Measurements from ENCODE around the gene CDH4. TPM values are rescaled to one million over a fixed set of nuclear protein-coding genes. Genes with fewer than 3 reads are reported as not detected.

The CDH4 gene
- total and polyA plus RNA-seq, 3 experiments from 2014 or later: 0.22 TPM; not detected in 2

GRCh38 chr20:61493798-61494305 lies 241.8 kb downstream of the CDH4 start:
- H3K4me1 Mint-ChIP-seq: no peaks in the 10 kb centered on the region
- H3K36me3 ChIP-seq (ENCODE audit: insufficient read depth, low read length): no peaks in the 10 kb centered on the region
- POLR2A ChIA-PET: no interaction called here
- H3K4me3 Mint-ChIP-seq: no peak overlapping the region
- peaks cover 0 to 5% (median 2%) of the 10 kb centered on the region in 5 donors for H3K9me3 Mint-ChIP-seq
- no peaks in the 10 kb centered on the region for H3K36me3 Mint-ChIP-seq
- CTCF ChIA-PET: no interaction called here
- DNase-seq: no peak
- H3K27me3 Mint-ChIP-seq: peaks cover 3 to 5% of the 10 kb centered on the region in 2 donors
- no peaks in the 10 kb centered on the region for H3K4me1 ChIP-seq (ENCODE audit: insufficient read depth, low read length)
- H3K27ac Mint-ChIP-seq: no peak overlapping the region
- H3K9me3 ChIP-seq (ENCODE audit: low read length): no peaks in the 10 kb centered on the region
- no peaks in the 10 kb centered on the region for H3K27me3 ChIP-seq (ENCODE audit: insufficient read depth, low read length, poor library complexity, severe bottlenecking)
- H3K27ac ChIP-seq (ENCODE audit: low read depth, low read length): no peak overlapping the region
- H3K4me3 ChIP-seq (ENCODE audit: low read length): no peak overlapping the region

DNA sequence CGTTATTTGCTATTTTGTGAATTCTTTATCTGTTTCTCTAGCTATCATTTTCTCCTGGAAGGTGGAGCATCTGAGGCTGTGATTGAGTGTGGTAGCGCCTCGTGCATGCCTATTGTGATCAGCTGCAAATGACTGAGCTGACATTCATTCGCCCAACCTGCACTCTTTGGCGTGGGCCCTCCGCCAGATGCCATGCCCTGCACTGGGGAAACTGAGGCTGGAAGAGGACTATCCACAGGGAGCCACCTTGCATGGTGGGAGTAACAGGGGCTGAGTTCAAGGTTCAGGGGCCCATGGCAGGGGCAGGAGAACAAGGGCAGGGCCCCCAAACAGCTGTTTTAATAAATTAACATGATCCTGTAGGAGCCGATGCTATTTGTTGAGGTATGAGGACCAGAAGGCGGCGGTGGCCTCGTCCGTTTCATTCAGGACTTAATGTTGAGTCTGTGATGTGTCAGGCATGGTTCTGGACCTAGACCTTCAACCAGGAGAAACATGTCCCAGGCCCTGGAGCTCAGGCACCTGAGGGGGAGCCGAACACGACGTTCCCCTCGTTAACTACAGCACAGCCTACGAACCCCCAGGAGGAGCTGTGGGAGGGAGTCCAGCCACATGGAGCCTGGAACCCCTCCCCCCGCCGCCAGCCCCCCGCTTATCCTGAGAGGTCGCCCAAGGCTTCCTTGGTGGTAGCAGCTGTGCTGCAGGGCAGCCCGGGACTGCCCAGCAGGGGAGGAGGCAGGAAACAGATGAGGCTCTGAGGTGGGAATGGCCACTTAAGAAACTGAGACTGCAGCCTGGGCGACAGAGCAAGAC lies 242.9 kb downstream of the CDH4 start:
- Mint-ChIP-seq H3K4me1 (no peaks in the 10 kb centered on the region), H3K27ac (no peak overlapping the region), H3K9me3 (peaks cover 0 to 5% (median 0%) of the 10 kb centered on the region in 5 donors), H3K27me3 (peaks cover 3 to 5% of the 10 kb centered on the region in 2 donors), H3K4me3 (no peak overlapping the region), H3K36me3 (no peaks in the 10 kb centered on the region)
- Histone ChIP-seq H3K36me3 (ENCODE audit: insufficient read depth, low read length) (no peaks in the 10 kb centered on the region), H3K4me3 (ENCODE audit: low read length) (no peak overlapping the region), H3K4me1 (ENCODE audit: insufficient read depth, low read length) (no peaks in the 10 kb centered on the region), H3K9me3 (ENCODE audit: low read length) (no peaks in the 10 kb centered on the region), H3K27me3 (ENCODE audit: insufficient read depth, low read length, poor library complexity, severe bottlenecking) (no peaks in the 10 kb centered on the region), H3K27ac (ENCODE audit: low read depth, low read length) (no peak overlapping the region)
- DNase-seq: no peak
- ChIA-PET POLR2A (no interaction called here), CTCF (no interaction called here)

GRCh38 chr20:61497029-61497627 lies 245.1 kb downstream of the CDH4 start:
- H3K4me3 ChIP-seq (ENCODE audit: low read length): no peak overlapping the region
- H3K27me3 Mint-ChIP-seq: peaks cover 3 to 5% of the 10 kb centered on the region in 2 donors
- H3K4me1 ChIP-seq (ENCODE audit: insufficient read depth, low read length): no peaks in the 10 kb centered on the region
- no peak for DNase-seq
- no peak overlapping the region for H3K27ac ChIP-seq (ENCODE audit: low read depth, low read length)
- no peaks in the 10 kb centered on the region for H3K27me3 ChIP-seq (ENCODE audit: insufficient read depth, low read length, poor library complexity, severe bottlenecking)
- H3K4me3 Mint-ChIP-seq: no peak overlapping the region
- CTCF ChIA-PET: no interaction called here
- no peaks in the 10 kb centered on the region for H3K9me3 ChIP-seq (ENCODE audit: low read length)
- no peaks in the 10 kb centered on the region for H3K36me3 Mint-ChIP-seq
- H3K36me3 ChIP-seq (ENCODE audit: insufficient read depth, low read length): no peaks in the 10 kb centered on the region
- H3K4me1 Mint-ChIP-seq: no peaks in the 10 kb centered on the region
- POLR2A ChIA-PET: no interaction called here
- no peak overlapping the region for H3K27ac Mint-ChIP-seq
- peaks cover 0 to 5% (median 2%) of the 10 kb centered on the region in 5 donors for H3K9me3 Mint-ChIP-seq

- Mint-ChIP-seq H3K4me3 (no peak overlapping the region), H3K9me3 (peaks cover 0 to 3% (median 0%) of the 10 kb centered on the region in 5 donors), H3K4me1 (no peaks in the 10 kb centered on the region), H3K27ac (no peak overlapping the region), H3K27me3 (peaks cover 3 to 5% of the 10 kb centered on the region in 2 donors), H3K36me3 (no peaks in the 10 kb centered on the region)
- no peak for DNase-seq
- ChIA-PET POLR2A (no interaction called here), CTCF (no interaction called here)
- Histone ChIP-seq H3K4me3 (ENCODE audit: low read length) (no peak overlapping the region), H3K27ac (ENCODE audit: low read depth, low read length) (no peak overlapping the region), H3K9me3 (ENCODE audit: low read length) (no peaks in the 10 kb centered on the region), H3K36me3 (ENCODE audit: insufficient read depth, low read length) (no peaks in the 10 kb centered on the region), H3K4me1 (ENCODE audit: insufficient read depth, low read length) (no peaks in the 10 kb centered on the region), H3K27me3 (ENCODE audit: insufficient read depth, low read length, poor library complexity, severe bottlenecking) (no peaks in the 10 kb centered on the region)
Measured at GRCh38 chr20:61499859-61500554, 247.9 kb downstream of the CDH4 start.

DNA sequence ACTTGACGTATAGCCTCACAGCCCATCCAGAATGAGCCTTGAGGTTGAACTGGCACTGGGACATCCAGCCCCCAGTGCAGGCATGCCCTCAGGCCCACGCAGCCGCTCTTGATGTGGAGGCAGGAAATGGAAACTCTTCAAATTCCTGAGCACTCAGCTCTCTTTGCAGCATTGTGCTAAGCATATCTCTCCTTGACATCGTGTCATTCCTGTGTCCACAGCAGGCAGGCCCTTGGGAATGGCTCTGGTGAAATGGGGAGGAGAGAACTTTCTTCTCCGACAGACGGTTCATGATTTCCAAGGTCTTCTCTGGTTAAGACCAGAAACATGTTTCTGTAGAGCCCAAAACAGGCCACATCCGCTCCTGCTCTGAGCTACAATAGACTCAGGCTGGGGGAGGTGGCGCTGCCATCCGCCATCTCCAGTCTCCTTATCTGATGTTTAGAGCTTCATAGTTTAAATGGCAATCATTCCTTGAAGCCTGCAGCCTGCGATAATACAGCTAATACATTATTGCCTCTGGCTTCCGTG lies 248.8 kb downstream of the CDH4 start:
- H3K9me3 ChIP-seq (ENCODE audit: low read length): no peaks in the 10 kb centered on the region
- H3K4me1 Mint-ChIP-seq: no peaks in the 10 kb centered on the region
- H3K27ac ChIP-seq (ENCODE audit: low read depth, low read length): no peak overlapping the region
- H3K36me3 Mint-ChIP-seq: no peaks in the 10 kb centered on the region
- peak overlapping the region in 1 of 7 donors; percentile 0 for H3K4me3 Mint-ChIP-seq
- no peaks in the 10 kb centered on the region for H3K4me1 ChIP-seq (ENCODE audit: insufficient read depth, low read length)
- no peaks in the 10 kb centered on the region for H3K27me3 ChIP-seq (ENCODE audit: insufficient read depth, low read length, poor library complexity, severe bottlenecking)
- ChIA-PET CTCF (no interaction called here), POLR2A (no interaction called here)
- no peak for DNase-seq
- no peak overlapping the region for H3K4me3 ChIP-seq (ENCODE audit: low read length)
- peaks cover 0 to 3% (median 0%) of the 10 kb centered on the region in 5 donors for H3K9me3 Mint-ChIP-seq
- H3K27me3 Mint-ChIP-seq: peaks cover 3 to 5% of the 10 kb centered on the region in 2 donors
- no peaks in the 10 kb centered on the region for H3K36me3 ChIP-seq (ENCODE audit: insufficient read depth, low read length)
- H3K27ac Mint-ChIP-seq: no peak overlapping the region

- no peaks in the 10 kb centered on the region for H3K9me3 ChIP-seq (ENCODE audit: low read length)
- ChIA-PET POLR2A (no interaction called here), CTCF (no interaction called here)
- DNase-seq: no peak
- H3K4me3 Mint-ChIP-seq: no peak overlapping the region
- no peaks in the 10 kb centered on the region for H3K4me1 Mint-ChIP-seq
- no peaks in the 10 kb centered on the region for H3K27me3 ChIP-seq (ENCODE audit: insufficient read depth, low read length, poor library complexity, severe bottlenecking)
- H3K4me1 ChIP-seq (ENCODE audit: insufficient read depth, low read length): no peaks in the 10 kb centered on the region
- H3K9me3 Mint-ChIP-seq: peaks cover 0 to 3% (median 0%) of the 10 kb centered on the region in 5 donors
- no peaks in the 10 kb centered on the region for H3K36me3 Mint-ChIP-seq
- no peak overlapping the region for H3K4me3 ChIP-seq (ENCODE audit: low read length)
- H3K27ac ChIP-seq (ENCODE audit: low read depth, low read length): no peak overlapping the region
- peaks cover 2 to 3% of the 10 kb centered on the region in 2 donors for H3K27me3 Mint-ChIP-seq
- no peak overlapping the region for H3K27ac Mint-ChIP-seq
- H3K36me3 ChIP-seq (ENCODE audit: insufficient read depth, low read length): no peaks in the 10 kb centered on the region
Measured at GRCh38 chr20:61502433-61502832, 250.4 kb downstream of the CDH4 start.

- Histone ChIP-seq H3K36me3 (ENCODE audit: insufficient read depth, low read length) (no peaks in the 10 kb centered on the region), H3K9me3 (ENCODE audit: low read length) (no peaks in the 10 kb centered on the region), H3K27me3 (ENCODE audit: insufficient read depth, low read length, poor library complexity, severe bottlenecking) (no peaks in the 10 kb centered on the region), H3K4me3 (ENCODE audit: low read length) (no peak overlapping the region), H3K4me1 (ENCODE audit: insufficient read depth, low read length) (no peaks in the 10 kb centered on the region), H3K27ac (ENCODE audit: low read depth, low read length) (no peak overlapping the region)
- peaks cover 2 to 3% of the 10 kb centered on the region in 2 donors for H3K27me3 Mint-ChIP-seq
- no peak overlapping the region for H3K27ac Mint-ChIP-seq
- DNase-seq: no peak
- ChIA-PET POLR2A (no interaction called here), CTCF (no interaction called here)
- peaks cover 0 to 3% (median 0%) of the 10 kb centered on the region in 5 donors for H3K9me3 Mint-ChIP-seq
- H3K4me1 Mint-ChIP-seq: no peaks in the 10 kb centered on the region
- H3K4me3 Mint-ChIP-seq: no peak overlapping the region
- H3K36me3 Mint-ChIP-seq: no peaks in the 10 kb centered on the region
Measured at GRCh38 chr20:61503106-61503505, 251.0 kb downstream of the CDH4 start.

DNA sequence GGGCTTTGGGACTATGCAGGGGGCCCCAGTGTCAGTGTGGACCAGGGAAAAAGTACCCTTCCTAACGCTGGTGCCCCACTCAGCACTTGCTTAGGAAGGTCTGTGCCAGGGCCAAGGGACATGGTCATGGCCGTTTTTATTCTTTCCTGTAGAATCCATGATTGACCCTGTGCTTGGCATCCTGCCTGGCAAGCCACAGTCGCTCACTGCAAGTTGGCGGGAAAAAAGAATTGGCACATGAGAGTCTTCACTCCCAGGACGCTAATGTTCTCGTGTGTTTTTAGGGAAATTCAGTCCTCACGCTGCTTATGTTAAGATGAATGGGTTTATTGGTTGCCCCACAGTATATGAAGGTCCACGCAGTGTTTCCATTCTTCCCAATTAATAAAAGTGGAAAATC lies 253.4 kb downstream of the CDH4 start:
- Histone ChIP-seq H3K4me1 (ENCODE audit: insufficient read depth, low read length) (no peaks in the 10 kb centered on the region), H3K4me3 (ENCODE audit: low read length) (no peak overlapping the region), H3K27me3 (ENCODE audit: insufficient read depth, low read length, poor library complexity, severe bottlenecking) (no peaks in the 10 kb centered on the region), H3K9me3 (ENCODE audit: low read length) (no peaks in the 10 kb centered on the region), H3K27ac (ENCODE audit: low read depth, low read length) (no peak overlapping the region), H3K36me3 (ENCODE audit: insufficient read depth, low read length) (no peaks in the 10 kb centered on the region)
- Mint-ChIP-seq H3K27ac (no peak overlapping the region), H3K4me1 (no peaks in the 10 kb centered on the region), H3K9me3 (peaks cover 0 to 3% (median 0%) of the 10 kb centered on the region in 5 donors), H3K36me3 (no peaks in the 10 kb centered on the region), H3K27me3 (peaks cover 2 to 3% of the 10 kb centered on the region in 2 donors), H3K4me3 (no peak overlapping the region)
- CTCF ChIA-PET: no interaction called here
- POLR2A ChIA-PET: no interaction called here
- no peak for DNase-seq
